Right lobe of liver (tissue), 6 donors: Measurements from ENCODE around the gene CCNH. TPM values are rescaled to one million over a fixed set of nuclear protein-coding genes. Genes with fewer than 3 reads are reported as not detected.

ENCODE experiments used
- ATAC-seq, 4 donors: fragments of 200-7000 bp; cut with Tn5 transposase; one replicate each; pipeline ENCODE4 v1.9.1; 2020; ENCODE audit warnings: mild to moderate bottlenecking in 4 of 4, moderate library complexity in 4 of 4
- DNase-seq, 3 donors: peaks; one replicate each; pipeline ENCODE4 v3.0.0-alpha.2; 2020
- H3K27ac ChIP-seq, 3 donors: fragments of 200-600 bp; one replicate each; pipeline ENCODE4 v1.8.0; 2022
- H3K27me3 ChIP-seq, 2 donors: fragments of 200-600 bp; one replicate each; pipeline ENCODE4 v1.8.0; 2022
- H3K36me3 ChIP-seq, 4 donors: fragments of 200-600 bp; sonication (generic) in 1 of 4; one replicate each; pipeline versions ENCODE4 v1.5.1 to v1.8.0; 2017 to 2022; ENCODE audit warnings: control low read depth in 1 of 4
- H3K4me1 ChIP-seq, 4 donors: fragments of 200-600 bp; sonication (generic) in 1 of 4; one replicate each; pipeline versions ENCODE4 v1.5.1 to v1.8.0; 2017 to 2022; ENCODE audit warnings: control low read depth in 1 of 4
- H3K4me3 ChIP-seq, 3 donors: fragments of 200-600 bp; one replicate each; pipeline ENCODE4 v1.8.0; 2022
- H3K9me3 ChIP-seq, 4 donors: fragments of 200-600 bp; sonication (generic) in 1 of 4; one replicate each; pipeline versions ENCODE4 v1.5.1 to v1.8.0; 2017 to 2022; ENCODE audit warnings: control low read depth in 1 of 4
- CTCF ChIP-seq, 4 donors: fragments of 200-600 bp in 3 of 4; fragments of 450-650 bp in 1 of 4; IDR thresholded peaks; one replicate each; pipeline versions ENCODE4 v1.5.1 to v1.8.0; 2016 to 2022; ENCODE audit warnings: antibody characterized with exemption in 4 of 4, mild to moderate bottlenecking in 2 of 4
- POLR2A ChIP-seq: fragments of 450-650 bp; IDR thresholded peaks from one replicate; pipeline ENCODE4 v1.6.1; 2017; ENCODE audit warnings: antibody characterized with exemption, mild to moderate bottlenecking
- WGBS: methylation state at CpG from one replicate; pipeline ENCODE4 v1.1.6; 2018; ENCODE audit warnings: low coverage, low lambda C conversion rate; ENCODE audit not compliant: insufficient coverage; ENCODE audit errors: missing lambda C conversion rate; 5-methylcytosine and 5-hydroxymethylcytosine counted together
- intact Hi-C, 2 donors: fragments of 100-400 bp; cut with DNase I; formaldehyde crosslinking; loops; one replicate each; pipeline versions ENCODE4 v1.11.2 to v1.14.1; 2022
- total RNA-seq, 6 experiments: library from RNA; depleted of rRNA in 2 of 6; stranded (reverse); fragments of >200 nt in 2 of 6; fragmentation: NEBNext Ultra II Directional in 3 of 6; extraction: Animal tissue kit (Norgen Biotek cat#: 25700) in 3 of 6; gene quantifications; one replicate each; pipeline versions ENCODE4 v1.1.0 to v1.2.4, GENCODE V29; 2016 to 2023
- donor health status: DM: no; HTN: yes; CAD: no.
- donor health status: DM: no; HTN: no; CAD: no.
- donor health status: DM: no; HTN: no; CAD: no.
- donor health status: DM: no; HTN: yes; CAD: no.
- donor health status: DM: no; HTN: yes; CAD: no.

Gene CCNH
- total RNA-seq, 6 experiments from 2014 or later = 18.0 to 65.0 (median 19.3) TPM

- no peaks in the 10 kb centered on the region for H3K27me3 ChIP-seq
- H3K36me3 ChIP-seq = peaks cover 0 to 4% (median under 1%) of the 10 kb centered on the region in 4 donors
- TF ChIP-seq POLR2A (no peak), CTCF (IDR thresholded peaks at IDR 0.05) (no peak)
- H3K27ac ChIP-seq = no peak overlapping the region
- H3K4me1 ChIP-seq = no peaks in the 10 kb centered on the region
- intact Hi-C loops = no loop called here
- no peak overlapping the region for H3K4me3 ChIP-seq
- ATAC-seq (no peak), DNase-seq (no peak)
- 89% methylated on average over 2 of the region's 2 CpGs for WGBS
- no peaks in the 10 kb centered on the region for H3K9me3 ChIP-seq
These were observed 51.7 kb downstream of the CCNH start for GRCh38 chr5:87361031-87361445.

- no peaks in the 10 kb centered on the region for H3K9me3 ChIP-seq
- intact Hi-C loops = no loop called here
- no peaks in the 10 kb centered on the region for H3K4me1 ChIP-seq
- no peak for ATAC-seq
- DNase-seq = no peak
- WGBS = 99% methylated on average over 9 of the region's 11 CpGs
- no peak overlapping the region for H3K27ac ChIP-seq
- TF ChIP-seq CTCF (IDR thresholded peaks at IDR 0.05) (no peak), POLR2A (no peak)
- H3K27me3 ChIP-seq = no peaks in the 10 kb centered on the region
- H3K36me3 ChIP-seq = peaks cover 0 to 2% (median 0%) of the 10 kb centered on the region in 4 donors
- H3K4me3 ChIP-seq = no peak overlapping the region
These were observed 52.6 kb downstream of the CCNH start for GRCh38 chr5:87360132-87360531.

GRCh38 chr5:87359106-87359505 lies 53.6 kb downstream of the CCNH start:
- Histone ChIP-seq H3K36me3 (peaks cover 0 to 2% (median 0%) of the 10 kb centered on the region in 4 donors), H3K4me3 (no peak overlapping the region), H3K4me1 (no peaks in the 10 kb centered on the region), H3K9me3 (no peaks in the 10 kb centered on the region), H3K27me3 (no peaks in the 10 kb centered on the region), H3K27ac (no peak overlapping the region)
- ATAC-seq = no peak
- WGBS = 93% methylated on average over 2 of the region's 2 CpGs
- DNase-seq = no peak
- intact Hi-C loops = no loop called here
- TF ChIP-seq POLR2A = no peak

GRCh38 chr5:87354496-87354895 lies 58.2 kb downstream of the CCNH start:
- DNase-seq (no peak), ATAC-seq (no peak)
- intact Hi-C loops = no loop called here
- Histone ChIP-seq H3K9me3 (no peaks in the 10 kb centered on the region), H3K4me3 (no peak overlapping the region), H3K27me3 (no peaks in the 10 kb centered on the region), H3K36me3 (peaks cover 0 to 4% (median 0%) of the 10 kb centered on the region in 4 donors), H3K27ac (no peak overlapping the region), H3K4me1 (no peaks in the 10 kb centered on the region)
- WGBS = 89% methylated on average over 1 of the region's 1 CpG
- TF ChIP-seq POLR2A = no peak
- no peak for TF ChIP-seq CTCF (IDR thresholded peaks at IDR 0.05)

DNA sequence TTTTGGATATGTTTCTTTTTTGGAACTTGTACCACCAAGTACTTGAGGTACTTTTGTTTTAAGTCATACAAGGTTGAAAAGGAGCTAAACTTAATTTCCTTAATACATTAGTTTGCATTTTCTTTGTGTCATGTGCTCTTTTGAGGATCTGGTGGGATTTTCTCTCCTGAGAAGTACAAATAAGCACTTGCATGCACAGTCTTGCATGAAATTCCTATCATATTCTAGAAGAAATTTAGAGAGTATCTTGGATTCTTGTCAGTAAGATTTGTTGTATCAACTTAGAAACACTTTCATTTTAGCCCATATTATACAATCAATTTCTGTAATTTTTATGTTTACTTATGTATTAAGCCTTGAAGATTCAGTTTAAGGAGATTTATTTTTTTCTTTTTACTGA lies 64.9 kb downstream of the CCNH start:
- Histone ChIP-seq H3K4me3 (no peak overlapping the region), H3K27ac (no peak overlapping the region), H3K36me3 (no peaks in the 10 kb centered on the region), H3K9me3 (no peaks in the 10 kb centered on the region), H3K27me3 (no peaks in the 10 kb centered on the region), H3K4me1 (no peaks in the 10 kb centered on the region)
- TF ChIP-seq POLR2A = no peak
- no peak for TF ChIP-seq CTCF (IDR thresholded peaks at IDR 0.05)
- intact Hi-C loops = no loop called here
- ATAC-seq (no peak), DNase-seq (no peak)
